ENCODE data around the gene MOB3A.

DNA sequence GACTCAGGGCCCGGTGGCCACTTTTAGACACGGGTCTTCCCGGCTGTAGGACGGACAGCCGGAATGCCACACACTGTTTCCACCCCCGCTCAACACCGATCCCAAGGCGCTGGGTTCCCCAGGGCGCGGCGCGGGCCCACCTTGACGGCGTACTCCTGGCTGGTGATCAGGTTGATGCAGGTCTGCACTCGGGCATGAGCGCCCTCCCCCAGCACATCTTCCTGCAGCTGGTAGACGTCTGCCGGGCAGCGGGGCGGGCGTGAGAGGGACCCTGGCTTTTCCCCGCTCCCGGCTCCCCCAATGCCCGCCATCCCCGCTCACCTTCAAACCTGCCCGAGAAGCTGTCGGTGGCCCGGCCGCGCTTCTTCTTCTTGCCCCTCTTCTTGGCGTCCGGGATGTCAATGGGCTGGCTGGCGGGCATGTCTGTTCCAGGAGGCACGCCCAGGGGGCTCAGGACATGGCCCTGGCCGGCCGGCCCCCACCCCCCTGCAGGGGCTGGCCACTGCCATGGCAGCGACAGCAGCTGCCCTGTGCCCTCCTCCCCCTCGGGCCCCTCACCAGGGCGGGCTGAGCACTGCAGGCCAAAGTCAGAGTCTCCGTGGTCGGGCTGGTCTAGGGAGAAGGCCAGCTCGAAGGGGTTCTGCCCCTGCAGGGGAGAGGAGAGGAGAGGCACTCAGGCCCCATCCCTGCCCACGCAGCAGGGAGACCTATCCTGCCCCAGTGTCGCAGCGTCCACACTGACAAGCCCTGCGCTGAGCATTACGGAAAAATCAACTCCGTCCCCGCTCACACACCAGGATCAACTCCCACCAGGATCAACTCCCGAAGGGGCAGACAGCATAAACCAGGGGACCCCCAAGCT, 49.8 kb downstream of the MOB3A start:
- no peak for TF ChIP-seq YY1 (IDR thresholded peaks at IDR 0.05; ENCODE audit: insufficient read depth, insufficient read length)
- no peak for TF ChIP-seq SUZ12 (IDR thresholded peaks at IDR 0.05; ENCODE audit: extremely low read depth, insufficient read depth, insufficient read length)
- TF ChIP-seq ZNF274 (IDR thresholded peaks at IDR 0.05; ENCODE audit: low read depth, low read length) = no peak
